Fibroblast of the aortic adventitia (primary cell): ENCODE results near the gene CCNA2. TPM values are rescaled to one million over a fixed set of nuclear protein-coding genes. Genes with fewer than 3 reads are reported as not detected.

ENCODE experiments used
- DNase-seq: peaks from one replicate; pipeline ENCODE4 v3.0.0-alpha.2; 2010; ENCODE audit warnings: low read depth
- H3K4me3 ChIP-seq: 2 replicates; pipeline ENCODE4 v1.5.1; 2011; ENCODE audit warnings: low read depth, mild to moderate bottlenecking, control low read depth, low read length, moderate library complexity
- CTCF ChIP-seq: IDR thresholded peaks from 2 replicates; pipeline ENCODE4 v1.5.1; 2011; ENCODE audit warnings: mild to moderate bottlenecking, low read length, control low read depth, inconsistent platforms; ENCODE audit not compliant: insufficient read depth
- total RNA-seq: library from RNA; depleted of rRNA; stranded (reverse); fragments of >200 nt; gene quantifications from 2 replicates; pipeline ENCODE4 v1.2.3, GENCODE V29; 2012; ENCODE audit warnings: low replicate concordance

The CCNA2 gene
- total RNA-seq, 1 donor = 63.9 TPM

GRCh38 chr4:121822796-121823504, 733 bp downstream of the CCNA2 start:
- DNase-seq = peak; percentile 11

GRCh38 chr4:121822047-121822446, 1.6 kb downstream of the CCNA2 start:
- H3K4me3 ChIP-seq = peak overlapping the region; percentile 86
- no peak for TF ChIP-seq CTCF
- DNase-seq = no peak

More at GRCh38 chr4:121822796-121823504, 733 bp downstream of the CCNA2 start:
- H3K4me3 ChIP-seq = peak overlapping the region; percentile 86
- TF ChIP-seq CTCF = no peak

- no peak overlapping the region for H3K4me3 ChIP-seq
- DNase-seq = peak; percentile 28
- no peak for TF ChIP-seq CTCF
These were observed 4.3 kb downstream of the CCNA2 start for GRCh38 chr4:121819216-121819965.

- no peak for TF ChIP-seq CTCF
- no peak overlapping the region for H3K4me3 ChIP-seq
- no peak for DNase-seq
These were observed 5.5 kb downstream of the CCNA2 start for GRCh38 chr4:121818215-121818614.

- TF ChIP-seq CTCF = no peak
- no peak overlapping the region for H3K4me3 ChIP-seq
- no peak for DNase-seq
These were observed 6.0 kb downstream of the CCNA2 start for GRCh38 chr4:121817701-121818100.

- no peak for DNase-seq
- no peak overlapping the region for H3K4me3 ChIP-seq
- no peak for TF ChIP-seq CTCF
These were observed 6.7 kb downstream of the CCNA2 start for GRCh38 chr4:121817006-121817405.

GRCh38 chr4:121814756-121815155, 8.9 kb downstream of the CCNA2 start:
- DNase-seq = no peak
- TF ChIP-seq CTCF = no peak

More at GRCh38 chr4:121814756-121815155, 8.9 kb downstream of the CCNA2 start:
- H3K4me3 ChIP-seq = no peak overlapping the region
